CD4-positive, alpha-beta T cell treated with Interleukin-15 for 1 hour (primary cell): ENCODE measurements around the gene CPPED1.

Experiments used
- DNase-seq: peaks from one replicate; pipeline ENCODE4 v3.0.0-alpha.2; 2020

Gene CPPED1

GRCh38 chr16:12678983-12679382, 124.7 kb downstream of the CPPED1 start:
- no peak for DNase-seq

GRCh38 chr16:12677502-12677901, 126.2 kb downstream of the CPPED1 start:
- DNase-seq, result no peak

DNA sequence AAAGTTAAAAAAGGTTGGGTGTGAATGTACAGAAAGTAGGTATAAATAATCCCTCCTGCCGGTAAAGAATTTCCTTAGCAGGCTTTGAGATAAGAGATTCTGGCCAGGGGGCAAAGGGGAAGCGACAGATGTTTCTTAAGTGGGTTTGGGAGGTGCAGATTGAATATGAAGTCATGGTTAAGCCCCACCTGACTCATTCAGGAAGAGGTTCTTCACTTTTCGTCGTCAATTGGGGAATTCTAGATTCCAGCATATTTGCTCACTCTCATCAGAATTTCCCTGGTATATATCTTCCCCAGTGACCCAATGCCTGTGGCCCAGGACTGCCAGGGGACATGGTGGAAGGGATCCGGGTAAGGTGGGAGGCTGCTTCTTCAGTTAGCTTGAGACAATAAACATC, 127.8 kb downstream of the CPPED1 start:
- no peak for DNase-seq

GRCh38 chr16:12675046-12675445, 128.6 kb downstream of the CPPED1 start:
- DNase-seq, result no peak

DNA sequence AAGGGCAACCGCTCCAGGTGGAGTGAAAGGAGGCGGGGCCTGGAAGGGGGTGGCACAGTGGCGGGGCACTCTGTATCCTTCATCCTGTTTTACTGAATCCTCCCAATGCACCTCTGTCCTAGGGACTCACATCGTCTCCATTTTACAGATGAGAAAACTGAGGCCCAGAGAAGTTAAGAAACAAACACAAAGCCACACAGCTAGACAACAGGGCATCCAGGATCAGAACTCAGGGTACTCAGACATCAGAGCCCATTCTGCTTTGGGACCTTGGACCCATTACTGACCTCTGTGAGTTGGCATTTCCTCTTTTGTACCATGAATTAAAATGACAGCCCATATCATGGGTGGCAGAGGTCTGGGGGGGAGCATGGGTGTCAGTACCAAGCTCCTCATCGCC, 129.2 kb downstream of the CPPED1 start:
- no peak for DNase-seq

DNA sequence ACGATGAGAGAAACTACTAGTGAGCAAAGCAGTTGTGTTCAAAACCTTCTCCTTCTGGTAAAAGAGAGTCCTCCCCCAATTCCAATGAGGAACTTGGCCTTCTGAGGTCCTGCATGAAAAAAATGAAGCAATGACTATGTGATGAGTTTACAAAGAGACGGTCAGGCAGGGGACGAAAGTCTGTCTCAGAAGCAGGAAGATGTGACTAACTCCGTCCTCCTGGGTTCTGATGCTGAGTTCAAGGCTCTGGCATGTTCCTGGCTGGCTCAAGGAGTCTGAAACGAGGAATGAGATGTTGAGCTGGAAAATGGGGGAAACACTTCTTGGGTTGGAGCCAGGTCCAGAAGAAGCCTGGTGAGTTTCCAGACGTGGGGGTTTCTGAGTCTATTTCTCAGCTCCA, 129.6 kb downstream of the CPPED1 start:
- no peak for DNase-seq

DNA sequence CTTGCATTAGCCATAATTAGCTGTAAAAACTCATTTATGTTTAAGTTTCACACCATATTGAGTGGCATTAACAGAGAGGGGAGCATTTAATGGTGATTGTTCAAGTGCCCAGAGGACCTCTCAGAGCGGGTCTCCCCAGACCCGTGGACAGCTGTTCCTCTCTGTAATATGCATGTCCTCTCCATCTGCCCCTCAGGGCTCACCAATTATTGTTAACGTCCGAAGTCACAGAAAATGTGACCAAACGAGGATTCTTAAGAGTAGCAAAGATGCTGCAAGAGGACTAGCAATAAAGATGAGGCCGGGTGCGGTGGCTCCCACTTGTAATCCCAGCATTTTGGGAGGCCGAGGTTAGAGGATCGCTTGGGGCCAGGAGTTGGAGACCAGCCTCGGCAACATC, 130.2 kb downstream of the CPPED1 start:
- DNase-seq, result no peak

- DNase-seq, result no peak
These were observed 130.7 kb downstream of the CPPED1 start for GRCh38 chr16:12672986-12673385.

- DNase-seq, result no peak
These were observed 133.8 kb downstream of the CPPED1 start for GRCh38 chr16:12669908-12670307.

DNA sequence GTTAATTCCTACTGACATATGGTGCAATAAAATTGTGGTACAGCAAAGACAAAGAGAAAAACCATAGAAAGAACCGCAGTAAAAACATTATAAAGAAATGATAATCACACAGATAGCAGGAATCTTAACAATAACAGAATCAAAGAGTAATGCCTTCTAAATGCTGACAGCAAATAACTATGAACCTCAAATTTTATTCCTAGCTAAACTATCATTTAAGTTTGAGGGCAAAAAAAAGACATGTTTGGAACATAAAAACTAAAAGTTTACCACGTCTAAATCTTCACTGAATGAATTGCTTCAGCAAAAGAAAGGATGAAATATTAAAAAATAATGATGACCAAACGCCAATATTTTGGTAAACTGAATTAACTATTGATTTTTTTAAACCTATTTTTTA, 135.8 kb downstream of the CPPED1 start:
- no peak for DNase-seq

DNA sequence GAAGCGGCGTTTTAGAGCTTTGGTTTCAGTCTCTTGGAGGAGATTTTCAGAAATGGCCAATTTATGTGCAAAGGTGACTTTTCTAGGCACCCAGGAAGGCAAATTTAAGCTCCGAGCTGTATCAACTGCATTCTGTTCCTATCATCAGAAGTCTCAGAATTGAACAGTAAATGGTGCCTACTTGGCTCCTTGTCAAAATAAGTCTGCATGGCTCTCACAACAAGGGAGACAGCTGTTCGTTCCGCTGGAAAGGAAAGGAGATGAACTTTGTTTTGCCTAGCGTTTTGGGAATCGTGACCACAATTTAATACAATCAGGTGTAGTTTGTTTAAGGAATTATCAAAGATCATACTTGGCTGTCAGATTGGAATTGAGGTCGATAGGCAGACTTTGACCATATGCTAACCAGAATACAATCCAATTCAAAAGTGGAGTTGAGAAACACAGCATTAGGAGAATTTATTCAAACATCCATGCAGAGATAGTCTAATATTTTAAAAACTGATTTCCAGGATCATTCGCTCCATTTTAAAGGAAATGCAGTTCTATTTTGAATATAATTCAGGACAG, 139.4 kb downstream of the CPPED1 start:
- DNase-seq, result no peak

- DNase-seq, result no peak
These were observed 142.0 kb downstream of the CPPED1 start for GRCh38 chr16:12661656-12662172.

DNA sequence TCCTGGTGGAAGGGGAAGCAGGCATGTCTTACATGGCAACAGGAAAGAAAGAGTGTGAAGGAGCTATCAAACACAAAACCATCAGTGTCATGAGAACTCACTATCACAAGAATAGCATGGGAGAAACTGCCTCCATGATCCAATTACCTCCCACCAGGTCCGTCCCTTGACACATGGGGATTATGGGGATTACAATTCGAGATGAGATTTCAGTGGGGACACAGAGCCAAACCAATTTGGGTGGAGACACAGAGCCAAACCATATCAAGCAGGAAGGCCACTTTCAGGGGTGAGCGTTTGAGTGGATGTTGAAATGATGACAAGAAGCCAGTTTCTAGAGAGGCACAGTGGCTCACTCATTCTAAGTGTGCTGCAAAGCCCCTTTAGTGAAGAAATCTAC, 143.8 kb downstream of the CPPED1 start:
- DNase-seq, result no peak

- no peak for DNase-seq
These were observed 145.2 kb downstream of the CPPED1 start for GRCh38 chr16:12658506-12658905.

GRCh38 chr16:12655537-12655936, 148.2 kb downstream of the CPPED1 start:
- DNase-seq, result no peak

- DNase-seq, result no peak
These were observed 149.8 kb downstream of the CPPED1 start for GRCh38 chr16:12653820-12654392.

DNA sequence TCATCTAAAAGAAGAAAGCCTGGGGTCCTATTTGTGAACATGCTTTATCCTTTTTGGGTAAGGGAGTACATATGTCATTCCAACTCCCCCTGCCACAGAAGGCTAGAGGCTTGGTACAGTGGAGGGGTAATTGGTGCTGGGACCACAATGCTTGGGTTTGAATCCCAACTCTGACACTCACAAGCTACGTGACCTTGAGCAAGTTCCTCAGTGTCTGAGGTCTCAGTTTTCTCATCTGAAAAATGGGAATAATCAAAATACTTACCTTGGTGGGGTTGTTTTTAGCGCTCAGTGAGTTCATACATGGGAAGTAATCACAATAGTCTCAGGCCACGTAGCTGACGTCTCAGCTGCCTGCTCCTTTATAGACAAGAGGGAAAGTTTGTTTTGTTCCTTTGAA, 150.8 kb downstream of the CPPED1 start:
- no peak for DNase-seq

GRCh38 chr16:12651765-12652512, 151.7 kb downstream of the CPPED1 start:
- DNase-seq, result no peak

DNA sequence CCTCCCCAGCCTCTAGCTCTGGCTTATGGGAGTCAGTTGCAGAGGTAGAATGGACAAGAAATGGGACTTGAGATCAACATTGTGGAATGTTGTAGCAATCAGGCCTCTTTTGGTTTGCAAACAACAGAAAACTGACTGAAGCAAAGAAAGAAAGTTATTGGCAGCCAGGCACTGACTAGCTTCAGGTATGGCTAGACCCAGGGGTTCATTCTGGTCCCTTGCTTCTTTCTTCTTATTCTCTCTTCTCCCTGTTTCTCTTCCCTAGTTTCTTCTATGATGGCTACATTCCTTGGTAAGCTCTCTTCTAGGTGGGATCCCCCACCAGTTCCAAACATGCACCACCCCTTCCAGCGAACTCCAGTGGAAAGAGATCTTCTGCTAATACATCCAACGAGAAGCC, 154.3 kb downstream of the CPPED1 start:
- DNase-seq, result no peak

DNA sequence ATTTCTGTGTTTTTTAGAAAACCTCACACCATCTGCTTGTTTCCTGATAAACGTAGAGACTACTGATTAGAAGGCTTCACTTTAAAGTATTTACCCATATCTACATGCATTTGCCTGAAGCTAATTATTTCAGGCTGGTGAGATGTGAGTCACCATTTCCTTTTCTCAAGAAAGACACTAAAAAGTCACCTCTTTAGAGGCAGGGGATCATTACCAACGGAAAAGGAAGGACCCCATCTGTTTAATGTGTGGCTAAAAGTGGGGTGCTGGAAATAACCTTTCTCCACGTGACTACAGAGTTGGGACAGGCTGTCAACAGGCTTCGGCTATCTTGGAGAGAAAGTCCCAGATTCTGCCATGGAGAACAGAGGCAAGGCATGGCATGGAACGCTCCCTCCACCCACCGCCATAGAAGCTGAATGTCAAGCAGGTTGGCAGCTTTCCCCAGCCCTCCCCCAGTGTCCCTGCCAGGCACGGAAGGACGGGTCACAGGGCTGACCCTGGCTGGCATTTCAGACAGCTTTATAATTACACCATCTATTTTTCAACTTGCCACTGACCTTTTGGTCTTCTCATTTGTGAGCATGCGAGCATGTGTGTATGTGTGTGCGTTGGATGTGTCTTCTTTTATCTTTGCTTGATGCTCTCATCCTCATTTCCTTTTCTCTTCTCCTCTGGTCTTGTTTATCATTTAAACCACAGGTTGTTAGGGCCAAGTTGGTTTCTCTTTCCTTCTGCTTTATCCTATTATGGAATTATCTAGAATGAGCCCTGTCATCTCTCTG, 157.0 kb downstream of the CPPED1 start:
- no peak for DNase-seq

DNA sequence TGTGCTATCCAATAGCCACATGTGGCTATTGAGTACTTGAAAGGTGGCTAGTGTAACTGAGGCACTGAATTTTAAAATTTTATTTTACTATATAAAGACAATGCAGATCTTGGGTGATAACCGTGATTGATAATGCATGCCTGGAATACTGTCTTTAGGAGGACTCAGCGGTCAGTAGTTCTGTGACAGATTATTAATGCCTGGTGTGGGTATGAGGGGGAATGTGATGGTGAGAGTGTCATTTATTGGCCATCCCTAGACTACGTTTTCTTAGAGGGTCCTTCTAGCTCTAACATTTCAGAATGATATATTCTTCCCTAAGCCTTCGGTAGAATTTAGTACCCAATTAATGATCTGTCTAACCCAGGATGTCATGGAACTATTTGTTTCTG, 157.6 kb downstream of the CPPED1 start:
- DNase-seq, result no peak

DNA sequence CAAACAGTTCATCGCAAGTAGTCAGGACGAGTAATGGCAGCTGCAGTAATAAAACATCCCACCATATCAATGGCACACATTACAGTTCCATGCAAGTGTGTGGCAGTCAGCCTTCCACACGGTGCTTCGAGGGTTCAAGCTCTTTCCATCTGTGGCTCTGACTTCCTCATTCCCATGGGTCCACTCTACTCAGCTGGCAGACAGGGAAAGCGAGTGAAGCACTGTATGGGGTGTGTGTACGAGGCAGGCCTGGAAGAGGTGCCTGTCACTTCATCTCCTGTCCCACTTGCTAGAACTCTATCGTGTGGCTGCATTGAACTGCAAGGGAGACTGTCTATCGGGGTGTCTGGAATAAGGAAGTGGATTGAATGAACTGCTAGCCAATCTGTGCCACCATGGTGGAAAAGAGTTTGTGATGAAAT, 160.6 kb downstream of the CPPED1 start:
- no peak for DNase-seq

- DNase-seq, result no peak
These were observed 164.6 kb downstream of the CPPED1 start for GRCh38 chr16:12639044-12639443.

DNA sequence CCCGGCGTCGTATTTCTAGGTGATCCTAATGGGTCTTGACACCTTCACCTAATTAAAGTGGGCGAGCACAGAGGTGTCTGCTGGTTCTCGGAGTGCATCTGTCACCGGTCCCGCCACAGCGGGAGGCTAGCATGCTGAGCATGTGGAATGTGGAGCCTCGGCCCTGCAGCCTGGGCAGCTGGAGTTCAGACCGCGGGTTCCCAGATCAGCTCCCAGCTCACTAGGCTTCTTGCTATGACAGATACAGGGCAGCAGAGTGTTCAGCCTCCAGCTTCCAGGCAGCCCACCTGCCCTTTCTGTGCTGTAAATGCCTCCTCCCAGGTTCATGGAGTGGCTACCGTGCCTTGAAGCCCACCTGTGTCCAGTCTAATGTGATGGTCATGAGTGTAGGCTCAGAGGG, 166.7 kb downstream of the CPPED1 start:
- DNase-seq, result no peak
